PC-3 (cell line): ENCODE measurements around the gene RAB3C. TPM values are rescaled to one million over a fixed set of nuclear protein-coding genes. Genes with fewer than 3 reads are reported as not detected.

Experiments used
- ATAC-seq: fragments of 200-7000 bp; cut with Tn5 transposase; 2 replicates; pipeline ENCODE4 v1.9.1; 2020; ENCODE audit warnings: mild to moderate bottlenecking, moderate library complexity
- BruUV-seq: library from RNA; stranded (reverse); fragments of 400-500 nt; replicated peaks from 2 replicates; lab custom pipeline; 2021; lab: Mats Ljungman, UMichigan
- CTCF ChIA-PET: fragments of 300-600 bp; sonication (Branson Sonifier 250); formaldehyde crosslinking; loops from one replicate; lab custom pipeline; 2022; ENCODE audit warnings: antibody characterized with exemption; lab: Charles Lee
- POLR2A ChIA-PET: fragments of 300-600 bp; sonication (Branson Sonifier 250); formaldehyde crosslinking; loops from one replicate; lab custom pipeline; 2022; ENCODE audit warnings: antibody characterized with exemption; ENCODE audit not compliant: unreplicated experiment; lab: Charles Lee
- DNase-seq: peaks from one replicate; pipeline ENCODE4 v3.0.0-alpha.2; 2015
- H2AFZ ChIP-seq: fragments of 300-600 bp; sonication (generic); 2 replicates; pipeline ENCODE4 v1.6.0; 2016; ENCODE audit warnings: antibody characterized with exemption, low read length
- H3F3A ChIP-seq: fragments of 300-600 bp; sonication (generic); one replicate; pipeline ENCODE4 v1.6.0; 2017; ENCODE audit warnings: antibody characterized with exemption, low read length, control low read depth, mild to moderate bottlenecking; ENCODE audit not compliant: unreplicated experiment
- H3K27ac ChIP-seq: fragments of 300-600 bp; sonication (generic); 2 replicates; pipeline ENCODE4 v1.5.1; 2016; ENCODE audit warnings: mild to moderate bottlenecking, low read length
- H3K27me3 ChIP-seq: fragments of 300-600 bp; sonication (generic); 2 replicates; pipeline ENCODE4 v1.6.1; 2016; ENCODE audit warnings: low read length, mixed read lengths
- H3K36me3 ChIP-seq: fragments of 300-600 bp; sonication (generic); 2 replicates; pipeline ENCODE4 v1.6.1; 2016; ENCODE audit warnings: low read depth, mixed run types, low read length, mixed read lengths
- H3K4me1 ChIP-seq: fragments of 300-600 bp; sonication (generic); 2 replicates; pipeline ENCODE4 v1.5.1; 2016; ENCODE audit warnings: low read length; ENCODE audit not compliant: insufficient read depth
- H3K4me2 ChIP-seq: fragments of 300-600 bp; sonication (generic); 2 replicates; pipeline ENCODE4 v1.6.0; 2016; ENCODE audit warnings: low read length
- H3K4me3 ChIP-seq: fragments of 300-600 bp; sonication (generic); 2 replicates; pipeline ENCODE4 v1.5.1; 2016; ENCODE audit warnings: mild to moderate bottlenecking, low read length, mixed read lengths
- H3K79me2 ChIP-seq: fragments of 300-600 bp; sonication (generic); 2 replicates; pipeline ENCODE4 v1.6.1; 2017; ENCODE audit warnings: low read length, mixed read lengths
- H3K9ac ChIP-seq: fragments of 300-600 bp; sonication (generic); 2 replicates; pipeline ENCODE4 v1.6.0; 2016; ENCODE audit warnings: mild to moderate bottlenecking, low read length
- H3K9me2 ChIP-seq: fragments of 300-600 bp; sonication (generic); replicated peaks from 2 replicates; pipeline ENCODE4 v1.6.1; 2016; ENCODE audit warnings: mixed run types, low read length, mixed read lengths
- H3K9me3 ChIP-seq: fragments of 300-600 bp; sonication (generic); 2 replicates; pipeline ENCODE4 v1.6.1; 2016; ENCODE audit warnings: low read length, mixed read lengths
- H4K20me1 ChIP-seq: fragments of 300-600 bp; sonication (generic); 2 replicates; pipeline ENCODE4 v1.6.1; 2016; ENCODE audit warnings: low read length, mixed read lengths
- EZH2 ChIP-seq: fragments of 300-600 bp; sonication (generic); IDR thresholded peaks from one replicate; pipeline ENCODE4 v1.6.1; 2017; ENCODE audit warnings: antibody characterized with exemption, mild to moderate bottlenecking, low read length; ENCODE audit not compliant: unreplicated experiment
- EZH2phosphoT487 ChIP-seq: fragments of 300-600 bp; sonication (generic); IDR thresholded peaks from 2 replicates; pipeline ENCODE4 v1.6.1; 2018; ENCODE audit warnings: mild to moderate bottlenecking, antibody characterized with exemption, low read length, borderline replicate concordance
- intact Hi-C: fragments of 100-400 bp; cut with micrococcal nuclease; formaldehyde crosslinking; loops from 2 replicates; pipeline ENCODE4 v1.9.0; 2023
- total RNA-seq: library from RNA; depleted of rRNA; stranded (reverse); fragments of >200 nt; gene quantifications from 2 replicates; pipeline ENCODE4 v1.2.3, GENCODE V29; 2014
- TF ChIP-seq, protein P1 (sequence below): fragments of 300-600 bp; sonication (generic); conservative IDR thresholded peaks from 2 replicates; pipeline ENCODE4 v1.5.1; 2017; ENCODE audit warnings: antibody characterized with exemption, low read depth, mild to moderate bottlenecking, low read length

The RAB3C gene
- total RNA-seq, 1 experiment from 2014 or later = not detected

DNA sequence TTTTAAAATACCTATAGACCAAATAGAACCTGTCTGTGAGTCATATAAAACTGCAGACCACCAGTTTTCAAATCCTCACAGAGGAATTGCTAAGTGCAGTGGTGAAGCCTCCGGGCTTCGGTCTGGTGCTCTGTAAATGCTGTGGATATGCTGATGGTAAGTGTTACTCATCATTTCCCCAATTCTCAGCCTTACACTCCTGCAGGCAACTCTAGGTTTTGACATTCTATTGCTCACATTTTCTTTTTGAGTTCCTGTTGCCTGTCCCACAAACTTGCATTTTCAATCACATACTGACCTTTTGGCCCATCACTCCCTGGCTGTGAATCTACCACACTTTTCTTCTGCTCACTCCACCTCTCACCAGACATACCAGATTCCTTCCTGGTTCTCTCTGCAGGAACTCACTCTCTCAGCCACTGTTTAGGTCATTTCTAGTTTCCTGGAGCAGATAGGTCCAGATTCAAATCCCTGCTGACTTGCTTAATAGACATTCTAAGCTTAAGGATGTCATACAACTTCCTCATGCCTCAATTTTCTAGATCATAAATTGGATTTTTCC, 192.9 kb downstream of the RAB3C start:
- no peak for ATAC-seq
- BruUV-seq = no TSS peak

DNA sequence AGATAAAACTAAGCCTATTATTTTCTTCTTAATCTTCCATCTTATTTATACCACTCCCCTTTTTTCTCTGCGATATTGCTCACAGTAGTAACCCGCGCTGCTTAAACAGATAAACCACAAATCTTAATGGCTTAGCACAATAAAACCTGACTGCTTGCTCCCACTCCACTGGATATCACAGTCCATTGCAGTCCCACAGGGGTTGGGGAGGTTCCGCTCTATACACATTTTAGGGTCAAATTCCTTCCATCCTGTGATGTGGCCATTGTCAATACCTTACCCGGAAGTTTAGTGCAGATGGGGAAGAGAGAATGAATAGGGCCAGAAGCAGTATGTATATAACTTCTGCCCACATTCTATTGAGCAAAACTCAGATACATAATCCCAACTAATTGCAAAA, 193.7 kb downstream of the RAB3C start:
- BruUV-seq = no TSS peak

More for the DNA sequence above, 192.9 kb downstream of the RAB3C start:
- H3K36me3 ChIP-seq = no peaks in the 10 kb centered on the region
- H3K4me3 ChIP-seq = no peak overlapping the region
- no peaks in the 10 kb centered on the region for H3F3A ChIP-seq
- no peaks in the 10 kb centered on the region for H3K9me3 ChIP-seq
- DNase-seq = no peak
- H3K27ac ChIP-seq = no peak overlapping the region
- no peaks in the 10 kb centered on the region for H3K4me1 ChIP-seq
- TF ChIP-seq EZH2phosphoT487 (no peak), EZH2 (no peak)
- TF ChIP-seq, protein P1, sequence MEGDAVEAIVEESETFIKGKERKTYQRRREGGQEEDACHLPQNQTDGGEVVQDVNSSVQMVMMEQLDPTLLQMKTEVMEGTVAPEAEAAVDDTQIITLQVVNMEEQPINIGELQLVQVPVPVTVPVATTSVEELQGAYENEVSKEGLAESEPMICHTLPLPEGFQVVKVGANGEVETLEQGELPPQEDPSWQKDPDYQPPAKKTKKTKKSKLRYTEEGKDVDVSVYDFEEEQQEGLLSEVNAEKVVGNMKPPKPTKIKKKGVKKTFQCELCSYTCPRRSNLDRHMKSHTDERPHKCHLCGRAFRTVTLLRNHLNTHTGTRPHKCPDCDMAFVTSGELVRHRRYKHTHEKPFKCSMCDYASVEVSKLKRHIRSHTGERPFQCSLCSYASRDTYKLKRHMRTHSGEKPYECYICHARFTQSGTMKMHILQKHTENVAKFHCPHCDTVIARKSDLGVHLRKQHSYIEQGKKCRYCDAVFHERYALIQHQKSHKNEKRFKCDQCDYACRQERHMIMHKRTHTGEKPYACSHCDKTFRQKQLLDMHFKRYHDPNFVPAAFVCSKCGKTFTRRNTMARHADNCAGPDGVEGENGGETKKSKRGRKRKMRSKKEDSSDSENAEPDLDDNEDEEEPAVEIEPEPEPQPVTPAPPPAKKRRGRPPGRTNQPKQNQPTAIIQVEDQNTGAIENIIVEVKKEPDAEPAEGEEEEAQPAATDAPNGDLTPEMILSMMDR = no peak
- no peak overlapping the region for H2AFZ ChIP-seq
- no peak overlapping the region for H3K9ac ChIP-seq
- H3K9me2 ChIP-seq = no peaks in the 10 kb centered on the region
- no peaks in the 10 kb centered on the region for H3K27me3 ChIP-seq
- POLR2A ChIA-PET = no interaction called here
- no peaks in the 10 kb centered on the region for H3K79me2 ChIP-seq
- CTCF ChIA-PET = no interaction called here
- H4K20me1 ChIP-seq = no peaks in the 10 kb centered on the region
- no peak overlapping the region for H3K4me2 ChIP-seq
- intact Hi-C loops = no loop called here

DNA sequence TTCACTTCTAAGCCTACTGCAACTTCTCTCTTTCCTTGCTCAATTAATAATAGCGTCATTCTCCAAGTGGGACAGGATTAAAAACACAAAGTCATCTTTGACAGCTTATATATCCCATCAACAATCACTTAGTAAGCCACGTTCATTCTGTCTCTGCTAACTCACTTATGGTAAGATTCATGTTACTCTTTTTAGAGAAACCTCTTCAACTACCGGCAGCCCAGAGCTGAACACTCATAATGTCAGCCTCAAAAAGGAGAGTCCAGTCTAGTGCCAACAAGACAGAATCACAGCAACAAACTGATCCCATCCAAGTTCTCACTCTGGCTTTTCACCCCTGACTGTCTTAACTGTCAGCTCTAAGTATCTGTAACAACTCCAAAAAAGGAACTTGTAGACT, 196.0 kb downstream of the RAB3C start:
- Histone ChIP-seq H3K9me3 (no peaks in the 10 kb centered on the region), H3K9ac (no peak overlapping the region), H3K27ac (no peak overlapping the region), H3K79me2 (no peaks in the 10 kb centered on the region), H3K27me3 (peaks cover 4% of the 10 kb centered on the region; the same call in 1 of the 2 replicates), H2AFZ (no peak overlapping the region), H3K4me1 (no peaks in the 10 kb centered on the region), H3K36me3 (no peaks in the 10 kb centered on the region), H3K9me2 (no peaks in the 10 kb centered on the region), H3K4me3 (no peak overlapping the region), H4K20me1 (no peaks in the 10 kb centered on the region), H3F3A (no peaks in the 10 kb centered on the region), H3K4me2 (no peak overlapping the region)
- DNase-seq (no peak), ATAC-seq (no peak)
- ChIA-PET POLR2A (no interaction called here), CTCF (no interaction called here)
- intact Hi-C loops = no loop called here
- no TSS peak for BruUV-seq
- TF ChIP-seq EZH2phosphoT487 (no peak), EZH2 (no peak)
- TF ChIP-seq, protein P1 = no peak

More for the DNA sequence above, 193.7 kb downstream of the RAB3C start:
- TF ChIP-seq EZH2 = no peak
- TF ChIP-seq, protein P1 = no peak
- no peak for TF ChIP-seq EZH2phosphoT487
- ATAC-seq (no peak), DNase-seq (no peak)
- intact Hi-C loops = no loop called here
- H3K4me1 ChIP-seq = no peaks in the 10 kb centered on the region
- H3K79me2 ChIP-seq = no peaks in the 10 kb centered on the region
- ChIA-PET CTCF (no interaction called here), POLR2A (no interaction called here)
- H3K9ac ChIP-seq = no peak overlapping the region
- H2AFZ ChIP-seq = no peak overlapping the region
- no peak overlapping the region for H3K4me2 ChIP-seq
- no peaks in the 10 kb centered on the region for H3F3A ChIP-seq
- no peaks in the 10 kb centered on the region for H3K36me3 ChIP-seq
- no peaks in the 10 kb centered on the region for H3K9me2 ChIP-seq
- H4K20me1 ChIP-seq = no peaks in the 10 kb centered on the region
- no peaks in the 10 kb centered on the region for H3K9me3 ChIP-seq
- no peak overlapping the region for H3K4me3 ChIP-seq
- no peaks in the 10 kb centered on the region for H3K27me3 ChIP-seq
- H3K27ac ChIP-seq = no peak overlapping the region
